Testis (tissue), 2 donors: ENCODE data around the gene BBS5.
A peak's percentile ranks its signal among the peaks of the same experiment; 100 is the strongest.

Experiments
- CTCF ChIP-seq, 3 experiments: fragments of 450-650 bp in 2 of 3; fragments of 200-600 bp in 1 of 3; sonication (generic) in 1 of 3; IDR thresholded peaks; one replicate each; pipeline ENCODE4 v1.5.1; 2016 to 2019; ENCODE audit warnings: antibody characterized with exemption in 3 of 3, mild to moderate bottlenecking in 2 of 3, moderate library complexity in 1 of 3
- POLR2A ChIP-seq: fragments of 450-650 bp; IDR thresholded peaks from one replicate; pipeline ENCODE4 v1.6.1; 2017; ENCODE audit warnings: antibody characterized with exemption, mild to moderate bottlenecking, moderate library complexity

- TF ChIP-seq POLR2A (no peak), CTCF (IDR thresholded peaks at IDR 0.05) (peak in 2 of 3 experiments; percentile 38 to 48)
These were observed at the start of gene BBS5 for GRCh38 chr2:169479257-169480078.
